Endometrium (tissue), 2 donors: Measurements from ENCODE around the gene SFXN3.

Experiments used
- FAIRE-seq: peaks from 2 replicates; lab custom pipeline; 2012; peaks lifted over from hg19 to GRCh38; lab: Jason Lieb, UNC
- donor health status: control.
- donor health status: control.

Gene SFXN3, protein sequence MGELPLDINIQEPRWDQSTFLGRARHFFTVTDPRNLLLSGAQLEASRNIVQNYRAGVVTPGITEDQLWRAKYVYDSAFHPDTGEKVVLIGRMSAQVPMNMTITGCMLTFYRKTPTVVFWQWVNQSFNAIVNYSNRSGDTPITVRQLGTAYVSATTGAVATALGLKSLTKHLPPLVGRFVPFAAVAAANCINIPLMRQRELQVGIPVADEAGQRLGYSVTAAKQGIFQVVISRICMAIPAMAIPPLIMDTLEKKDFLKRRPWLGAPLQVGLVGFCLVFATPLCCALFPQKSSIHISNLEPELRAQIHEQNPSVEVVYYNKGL

DNA sequence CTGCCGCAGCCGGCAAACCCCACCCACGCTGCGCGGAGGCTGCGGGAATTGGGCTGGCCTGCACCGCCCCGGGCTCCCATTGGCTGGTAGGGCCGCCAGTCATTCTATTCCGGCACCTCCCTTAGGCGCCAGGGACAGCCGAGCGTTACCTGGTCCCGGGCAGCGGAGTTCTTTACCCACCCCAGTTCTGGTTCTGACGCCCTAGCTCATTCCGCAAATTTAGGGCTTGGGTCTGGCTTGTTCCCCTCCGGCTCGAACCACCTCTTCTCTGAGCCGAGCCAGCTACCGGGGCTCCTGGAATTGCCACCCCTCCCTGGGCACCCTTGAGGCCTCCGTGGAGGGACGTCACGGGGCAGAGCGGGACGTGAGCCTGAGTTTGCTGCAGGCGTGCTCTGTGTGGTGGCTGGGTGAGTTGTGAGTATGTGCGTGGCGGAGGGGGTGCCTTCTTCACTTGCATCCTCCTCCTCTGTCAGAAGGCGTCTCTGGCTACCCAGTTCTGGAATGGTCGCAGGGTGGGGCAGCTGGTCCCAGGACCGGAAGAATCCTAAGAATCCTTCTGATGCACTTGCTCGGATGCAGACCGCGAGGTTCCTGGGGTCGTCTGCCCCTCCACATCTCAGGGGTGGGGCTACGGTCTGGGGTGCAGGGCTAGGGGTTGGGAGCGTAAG is at the start of gene SFXN3, which contains the start of gene PDZD7:
TSS of gene SFXN3 (plus strand) at position 107 of the 668 bp plus-strand sequence. CDS start 3,461 bp downstream, outside the sequence.
TSS of gene PDZD7 (minus strand) at position 2 of the 668 bp plus-strand sequence. CDS start 910 bp downstream, outside the sequence.
- no peak for FAIRE-seq

DNA sequence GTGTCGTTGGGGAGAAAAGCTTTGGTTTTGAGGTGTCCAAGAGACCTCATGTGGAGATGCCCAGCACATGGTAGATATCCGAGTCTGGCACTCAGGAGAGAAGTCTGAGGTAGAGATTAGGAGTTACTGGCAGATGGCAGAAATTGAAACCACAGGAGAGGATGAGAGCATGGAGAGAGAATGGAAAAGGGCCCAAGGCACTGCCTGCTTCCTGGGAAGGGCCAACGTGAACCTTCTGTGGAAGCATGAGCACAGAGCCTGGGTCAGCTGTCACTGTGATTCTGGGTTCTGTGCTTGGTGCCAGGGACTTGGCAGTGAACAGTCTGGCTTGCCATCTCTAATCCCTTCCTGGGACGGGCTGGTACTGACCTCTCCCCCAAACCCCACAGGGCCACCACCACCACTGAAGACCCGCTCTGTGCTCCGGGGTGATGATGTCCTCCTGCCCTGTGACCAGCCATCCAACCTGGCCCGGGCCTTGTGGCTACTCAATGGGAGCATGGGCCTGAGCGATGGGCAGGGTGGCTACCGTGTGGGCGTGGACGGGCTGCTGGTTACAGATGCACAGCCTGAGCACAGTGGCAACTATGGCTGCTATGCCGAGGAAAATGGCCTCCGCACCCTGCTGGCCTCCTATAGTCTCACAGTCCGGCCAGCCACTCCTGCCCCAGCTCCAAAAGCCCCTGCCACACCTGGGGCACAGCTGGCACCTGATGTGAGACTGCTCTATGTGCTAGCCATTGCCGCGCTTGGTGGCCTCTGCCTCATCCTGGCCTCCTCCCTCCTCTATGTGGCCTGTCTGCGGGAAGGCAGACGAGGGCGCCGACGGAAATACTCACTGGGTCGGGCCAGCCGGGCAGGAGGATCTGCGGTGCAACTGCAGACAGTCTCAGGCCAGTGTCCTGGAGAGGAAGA is 47.9 kb upstream of the SFXN3 start:
- no peak for FAIRE-seq

DNA sequence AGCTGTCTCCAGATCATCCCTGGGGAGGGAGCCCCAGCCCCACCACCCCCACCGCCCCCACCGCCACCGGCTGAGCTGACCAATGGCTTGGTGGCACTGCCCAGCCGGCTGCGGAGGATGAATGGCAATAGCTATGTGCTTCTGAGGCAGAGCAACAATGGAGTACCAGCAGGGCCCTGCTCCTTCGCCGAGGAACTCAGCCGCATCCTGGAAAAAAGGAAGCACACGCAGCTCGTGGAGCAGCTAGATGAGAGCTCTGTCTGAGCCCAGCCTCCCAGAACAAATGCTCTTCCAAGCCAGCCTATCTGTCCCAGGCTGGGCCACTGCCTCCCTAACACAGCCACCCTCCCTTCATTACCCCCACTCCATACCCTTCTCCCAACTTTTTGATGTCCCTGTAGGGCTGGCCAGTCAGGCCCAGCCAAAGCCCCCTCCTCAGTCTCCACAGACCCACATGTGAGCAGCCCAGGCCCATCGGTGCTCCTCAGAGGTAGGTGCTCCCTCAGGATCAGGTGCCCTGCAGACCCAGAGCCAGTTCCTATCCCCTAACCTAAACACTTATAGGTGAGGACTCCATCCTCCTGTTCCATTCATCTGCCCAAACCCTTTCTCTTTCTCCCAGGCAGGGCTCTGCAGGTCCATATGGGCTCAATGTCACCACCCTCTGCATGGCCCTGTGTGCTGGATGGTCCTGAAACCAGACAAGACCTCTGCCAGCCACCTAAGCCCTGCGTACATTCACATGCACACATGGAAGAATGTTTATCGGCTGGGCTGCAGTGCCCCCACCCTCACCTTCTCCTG is 47.0 kb upstream of the SFXN3 start:
- no peak for FAIRE-seq

DNA sequence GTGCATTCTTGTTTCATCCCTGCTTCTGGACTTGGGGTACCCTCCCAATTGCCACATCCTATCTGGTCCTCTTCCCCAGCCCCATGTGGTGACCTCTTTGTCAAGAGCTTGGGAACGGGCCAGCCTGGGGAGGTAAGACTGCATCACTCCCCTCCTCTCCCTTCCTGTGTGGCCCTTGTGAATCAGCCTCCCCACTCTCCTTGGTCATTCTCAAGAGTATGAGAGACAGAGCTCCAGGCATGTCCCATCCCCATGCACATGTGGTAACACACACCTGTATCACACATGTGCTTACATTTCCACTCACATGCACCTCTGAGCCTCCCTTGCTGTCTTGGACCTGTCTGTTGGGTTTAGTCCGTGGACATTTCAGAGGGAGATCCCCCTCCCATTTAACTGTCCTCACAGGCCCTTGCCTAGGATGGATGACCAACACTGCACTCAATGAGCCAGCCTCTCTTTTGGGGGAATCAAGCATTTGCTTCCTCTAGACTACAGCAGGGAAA is 46.3 kb upstream of the SFXN3 start:
- FAIRE-seq: no peak

DNA sequence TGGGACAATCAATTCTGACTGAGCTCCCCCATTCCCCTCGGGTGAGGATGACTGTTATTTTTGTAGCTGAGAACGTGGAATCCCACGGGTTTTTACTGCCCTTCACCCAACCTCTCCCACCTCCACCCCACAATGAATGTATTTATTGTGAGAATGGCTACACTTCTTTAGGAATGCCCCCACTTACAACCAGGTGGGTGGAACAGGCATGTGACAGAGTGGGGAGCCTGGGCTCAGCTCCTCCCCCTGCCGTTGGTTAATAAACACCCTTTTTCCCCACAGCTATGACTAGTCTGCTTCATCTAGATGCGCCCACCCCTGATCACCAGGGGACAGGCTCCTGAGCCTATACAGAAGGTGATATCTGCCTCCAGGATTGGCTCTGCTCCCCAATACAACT is 45.7 kb upstream of the SFXN3 start:
- no peak for FAIRE-seq

DNA sequence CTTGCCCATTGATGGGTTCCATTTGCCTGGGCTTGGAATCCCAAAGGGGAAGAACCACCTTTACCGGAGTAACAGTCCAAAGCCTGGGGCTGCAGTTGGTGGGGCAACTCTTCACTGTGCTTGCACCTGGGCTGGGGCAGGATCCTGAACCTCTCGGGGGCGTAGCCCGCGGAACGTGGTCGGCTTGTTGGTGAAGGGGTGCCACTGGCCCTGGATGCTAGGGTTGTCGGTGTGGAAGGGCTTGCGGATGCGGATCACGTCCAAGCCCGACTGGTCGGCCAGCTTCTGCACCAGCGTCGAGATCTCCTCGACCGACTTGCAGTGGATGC is 44.4 kb upstream of the SFXN3 start:
- no peak for FAIRE-seq

DNA sequence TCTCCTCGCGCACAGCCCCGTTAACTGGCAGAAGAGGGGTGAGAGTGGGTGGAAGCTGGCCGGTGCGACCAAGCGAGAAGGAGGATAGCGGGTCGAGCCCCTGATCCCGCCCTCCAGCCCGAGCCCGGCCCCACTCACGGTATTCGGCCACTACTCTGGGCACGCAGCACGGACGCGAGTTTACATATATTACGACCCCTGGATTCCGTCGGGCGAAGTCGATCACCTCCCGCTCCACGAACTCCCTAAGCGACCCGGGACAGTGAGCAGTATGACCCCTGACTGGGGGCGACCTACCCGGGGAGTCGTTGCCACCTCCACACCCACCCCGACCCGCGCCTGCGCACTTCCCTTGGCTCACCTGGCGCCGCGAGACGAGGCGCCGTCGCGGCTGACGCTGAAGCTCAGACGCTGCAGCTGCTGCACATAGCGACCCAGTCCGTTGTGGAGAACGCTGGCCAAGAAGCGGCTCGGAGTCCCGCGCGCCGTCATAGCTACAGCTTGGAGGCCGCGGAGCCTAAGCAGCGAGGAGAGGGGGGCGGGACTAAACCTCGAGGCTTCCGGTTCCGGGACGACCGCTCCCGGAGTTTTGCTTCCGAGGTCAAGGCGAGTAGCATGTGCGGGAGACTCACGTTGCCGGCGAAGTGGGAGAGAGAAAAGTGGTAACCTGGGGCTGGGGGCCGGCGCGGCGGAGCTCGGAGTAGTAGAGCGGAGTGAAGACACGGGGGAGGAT is 43.9 kb upstream of the SFXN3 start, which contains the start of the genes MRPL43 and TWNK:
TSS of gene MRPL43 (minus strand) at position 546 of the 733 bp plus-strand sequence. CDS start at position 492, 54 bp downstream.
TSS of gene TWNK (plus strand) at position 592 of the 733 bp plus-strand sequence. CDS start 668 bp downstream, outside the sequence.
- no peak for FAIRE-seq

DNA sequence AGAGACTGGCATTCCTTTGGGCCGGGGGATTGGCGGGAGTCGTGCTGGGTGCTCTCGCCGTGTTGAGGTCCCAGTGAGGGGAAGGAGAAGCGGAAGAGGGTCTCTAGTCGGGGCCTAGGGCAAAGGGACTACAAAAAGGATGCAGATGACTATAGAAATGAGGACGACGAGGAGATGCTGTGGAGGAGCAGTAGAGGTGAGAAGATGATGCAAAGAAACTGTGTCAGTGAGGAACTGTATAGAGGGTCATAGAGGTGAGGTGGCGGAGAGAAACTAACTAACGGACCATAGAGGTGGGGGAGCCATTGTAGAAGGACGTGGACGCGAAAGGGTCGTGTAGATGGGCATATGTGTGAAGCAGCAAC is 43.4 kb upstream of the SFXN3 start:
- FAIRE-seq: no peak

DNA sequence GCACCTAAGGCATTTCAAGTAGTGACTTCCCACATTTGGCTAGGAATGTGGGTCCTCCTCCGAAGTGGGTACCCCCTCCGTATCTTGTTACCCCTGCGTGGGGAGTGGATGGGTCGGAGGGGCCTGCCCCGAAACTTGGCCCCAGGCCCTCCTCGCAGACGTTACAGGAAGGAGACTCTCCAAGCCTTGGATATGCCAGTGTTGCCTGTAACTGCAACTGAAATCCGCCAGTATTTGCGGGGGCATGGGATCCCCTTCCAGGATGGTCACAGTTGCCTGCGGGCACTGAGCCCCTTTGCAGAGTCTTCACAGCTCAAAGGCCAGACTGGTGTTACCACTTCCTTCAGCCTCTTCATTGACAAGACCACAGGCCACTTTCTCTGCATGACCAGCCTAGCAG is 42.9 kb upstream of the SFXN3 start:
- FAIRE-seq: no peak

DNA sequence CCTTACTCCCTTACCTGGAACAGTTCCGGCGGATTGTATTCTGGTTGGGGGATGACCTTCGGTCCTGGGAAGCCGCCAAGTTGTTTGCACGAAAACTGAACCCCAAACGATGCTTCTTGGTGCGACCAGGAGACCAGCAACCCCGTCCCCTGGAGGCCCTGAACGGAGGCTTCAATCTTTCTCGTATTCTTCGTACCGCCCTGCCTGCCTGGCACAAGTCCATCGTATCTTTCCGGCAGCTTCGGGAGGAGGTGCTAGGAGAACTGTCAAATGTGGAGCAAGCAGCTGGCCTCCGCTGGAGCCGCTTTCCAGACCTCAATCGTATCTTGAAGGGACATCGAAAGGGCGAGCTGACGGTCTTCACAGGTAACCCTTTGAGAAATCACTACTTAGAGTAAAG is 41.9 kb upstream of the SFXN3 start:
- FAIRE-seq: no peak

DNA sequence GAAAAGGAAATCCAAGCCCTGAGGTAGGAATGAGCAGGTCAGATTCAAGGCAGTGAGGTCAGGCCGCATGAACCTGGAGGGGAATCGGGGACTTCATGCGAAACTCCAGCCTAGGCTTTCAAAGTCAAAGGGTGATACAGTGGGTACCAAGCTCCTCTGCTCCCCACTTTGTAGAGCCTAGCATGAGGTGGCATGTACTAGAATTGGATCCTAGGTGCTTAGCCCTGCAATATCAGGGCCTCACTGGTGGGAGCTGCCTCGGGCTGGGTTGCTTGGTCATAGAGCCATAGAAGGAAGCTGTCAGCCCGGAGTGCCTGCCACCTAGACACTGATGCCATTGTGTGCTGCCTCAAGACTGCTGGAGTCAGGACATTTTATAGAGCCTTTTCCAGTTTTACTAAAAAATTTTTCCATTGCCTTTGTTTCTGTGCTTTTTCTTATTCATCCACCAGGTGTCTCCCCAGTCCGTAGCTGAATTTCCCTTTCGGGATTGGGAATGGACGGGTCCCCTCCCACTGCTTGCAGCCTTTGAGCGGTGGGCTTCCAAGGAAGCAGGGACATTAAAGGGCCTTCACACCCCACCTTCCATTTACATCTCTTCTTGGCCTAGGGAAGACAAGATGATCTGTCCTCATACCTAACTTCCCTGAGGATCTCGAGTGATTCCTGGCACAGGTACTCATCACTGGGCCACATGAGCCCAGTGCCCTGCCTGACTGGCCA is 36.9 kb upstream of the SFXN3 start:
- no peak for FAIRE-seq

DNA sequence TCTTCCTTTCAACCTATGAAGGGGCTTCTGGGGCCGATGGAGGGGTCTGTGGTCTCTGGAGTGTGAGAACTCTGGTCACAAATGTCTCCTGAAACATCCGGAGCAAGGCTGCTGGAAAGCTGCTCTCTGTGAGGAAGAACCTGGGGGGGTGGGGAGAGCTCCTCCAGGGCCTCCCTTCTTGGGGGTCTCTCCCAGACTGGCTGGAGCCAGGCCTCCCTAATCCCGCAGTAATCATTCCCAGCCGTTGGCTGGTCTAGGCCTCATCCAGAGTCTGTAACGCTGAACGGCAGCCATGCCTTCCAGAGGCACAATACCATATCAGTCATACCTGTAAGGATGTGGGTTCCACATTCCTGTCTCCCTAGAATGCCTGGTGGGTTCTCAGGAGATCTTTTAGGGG is 35.9 kb upstream of the SFXN3 start:
- FAIRE-seq: no peak

DNA sequence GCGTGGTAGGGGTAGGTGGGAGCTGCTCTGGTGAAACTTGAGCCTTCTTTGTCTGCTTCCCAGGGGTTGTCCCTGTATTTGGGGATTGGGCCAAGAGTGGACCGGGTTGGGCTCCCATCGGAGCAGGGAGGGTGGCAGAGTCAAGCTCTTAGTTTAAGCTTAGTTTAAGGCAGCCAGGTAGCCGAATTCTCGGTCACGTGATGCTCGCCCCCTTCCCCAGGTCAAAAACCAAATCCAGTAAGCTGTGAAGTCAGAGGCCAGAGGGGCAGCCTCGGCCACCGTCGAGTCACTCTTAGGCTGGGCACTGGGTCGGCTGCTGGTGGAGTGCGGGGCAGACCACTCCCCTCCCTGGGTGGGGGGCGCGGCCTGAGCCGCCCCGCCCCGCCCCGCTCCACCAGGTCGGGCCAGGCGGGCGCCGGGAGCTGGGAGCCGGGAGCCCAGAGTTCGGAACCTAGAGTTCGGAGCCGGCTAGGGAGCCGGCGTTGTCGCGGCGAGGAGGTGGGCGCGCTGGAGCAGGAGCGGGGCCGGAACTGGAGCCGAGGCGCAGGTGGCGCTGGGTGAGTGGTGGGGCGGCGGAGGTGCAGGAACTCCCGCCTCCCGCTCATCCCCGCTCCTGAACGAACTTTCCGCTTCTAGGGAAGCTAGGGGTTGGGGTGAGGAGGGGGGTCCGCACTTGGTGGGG is 34.2 kb upstream of the SFXN3 start:
- FAIRE-seq: no peak

DNA sequence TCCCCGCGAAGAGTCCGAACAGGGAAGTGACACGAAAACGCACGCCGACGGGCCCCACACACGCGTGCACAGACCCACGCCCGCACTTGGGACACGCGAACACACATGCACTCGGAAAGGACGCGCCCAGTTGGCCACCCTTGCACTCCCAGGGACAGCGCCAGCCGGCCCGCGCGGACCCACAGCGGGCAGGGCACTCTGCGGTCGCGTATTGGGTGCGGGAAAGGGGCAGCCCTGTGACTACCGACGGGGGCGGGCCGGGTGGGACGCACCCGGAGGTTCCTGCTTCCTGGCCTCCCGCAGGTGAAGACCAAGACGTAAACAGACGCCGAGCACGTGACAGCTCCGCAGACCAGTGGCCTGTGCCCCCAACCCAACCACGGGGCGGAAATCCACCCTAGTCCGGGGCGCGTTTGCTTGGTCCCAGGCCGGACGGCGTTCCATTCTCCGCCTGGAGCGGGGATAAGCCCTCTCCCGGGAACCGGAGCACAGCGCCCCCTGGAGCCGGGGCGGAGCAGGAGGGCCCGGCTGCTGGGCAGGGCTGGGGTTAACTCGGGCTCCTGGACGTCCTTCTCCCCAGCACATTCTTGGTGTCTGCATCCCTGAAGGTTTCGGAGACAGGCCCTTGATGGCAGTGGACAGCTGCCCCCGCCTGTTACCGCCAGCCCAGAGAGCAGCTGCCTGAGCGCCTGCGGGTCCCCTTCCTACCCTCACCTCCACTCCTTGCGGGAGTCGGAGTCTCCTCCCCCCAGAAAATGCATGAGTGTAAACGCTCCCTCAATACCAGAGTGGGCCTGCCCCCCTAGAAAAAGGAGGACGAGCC is 33.5 kb upstream of the SFXN3 start:
- no peak for FAIRE-seq

DNA sequence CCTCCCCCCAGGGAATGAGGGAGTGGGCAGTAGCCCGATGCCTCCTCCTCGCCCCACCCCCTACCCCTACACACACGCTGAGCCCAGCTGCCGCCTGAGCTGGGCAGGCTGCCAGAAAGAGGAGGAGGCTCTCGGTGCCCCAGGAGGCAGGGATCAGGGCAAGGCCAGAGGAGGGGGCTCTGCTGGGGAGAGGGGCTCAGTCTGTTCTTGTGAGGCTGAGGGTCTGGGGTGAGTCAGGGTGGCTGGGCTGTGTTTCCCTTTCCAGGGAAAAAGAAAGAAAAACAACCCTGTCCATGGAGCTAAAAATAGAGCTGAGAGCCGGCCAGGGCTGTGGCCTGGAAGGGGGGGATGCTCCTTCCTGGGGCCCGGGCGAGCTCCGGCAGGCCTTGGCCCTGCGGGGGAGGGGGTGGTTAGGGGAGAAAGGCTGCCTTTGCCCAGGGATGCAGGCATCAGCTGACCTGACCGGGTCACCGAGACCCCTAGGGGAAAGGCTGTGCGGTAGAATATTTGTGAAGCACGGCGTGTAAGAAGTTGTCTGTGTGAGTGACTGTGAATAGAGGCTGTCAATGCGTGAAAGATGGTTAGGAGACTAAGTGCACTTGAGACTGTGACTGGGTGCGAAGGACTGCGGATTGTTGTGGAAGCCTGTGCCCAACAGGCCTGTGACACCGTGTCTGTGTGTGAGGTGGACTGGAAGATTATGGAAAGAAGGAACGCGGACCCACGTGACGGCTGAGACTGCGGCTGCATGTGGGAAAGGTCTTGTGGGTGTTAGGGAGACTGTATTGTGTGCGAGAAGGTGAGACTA is 32.6 kb upstream of the SFXN3 start:
- FAIRE-seq: no peak

DNA sequence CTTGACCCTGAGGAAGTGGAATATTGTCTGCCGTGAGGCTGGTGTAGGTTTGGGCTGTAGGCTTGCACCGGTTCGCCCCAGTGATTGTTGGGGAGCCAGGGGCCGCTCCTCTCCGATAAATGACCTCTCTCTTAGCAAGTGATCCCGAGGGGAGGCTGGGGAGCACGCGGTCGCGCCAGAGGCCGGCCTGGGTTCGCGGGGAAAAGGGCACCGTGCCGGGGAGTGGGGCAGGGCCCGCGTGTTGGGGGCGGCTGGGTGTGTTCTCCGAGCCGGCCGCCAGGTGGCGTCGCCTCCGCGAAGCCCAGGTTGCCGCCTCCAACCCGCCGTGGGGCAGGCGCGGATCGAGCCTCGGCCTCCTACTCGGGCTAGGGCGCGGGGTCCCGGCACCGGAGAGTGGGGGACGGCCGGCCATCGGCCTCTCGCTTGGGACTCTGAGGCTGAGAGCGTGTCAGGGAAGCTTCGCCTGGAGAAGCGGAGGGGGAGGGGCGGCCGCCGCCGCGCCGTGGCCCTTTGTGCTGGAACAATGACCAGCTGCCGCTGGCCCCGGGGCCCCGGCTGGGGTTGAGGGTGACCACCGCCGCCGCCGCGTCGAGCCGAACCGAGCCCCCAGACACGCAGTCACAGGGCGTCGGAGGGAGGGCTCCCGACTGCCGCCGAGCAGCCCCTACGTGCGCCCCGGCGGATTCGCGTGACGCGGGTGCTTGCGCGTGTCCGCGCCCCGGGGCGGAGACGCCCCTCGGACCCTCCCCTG is 31.9 kb upstream of the SFXN3 start:
- no peak for FAIRE-seq

DNA sequence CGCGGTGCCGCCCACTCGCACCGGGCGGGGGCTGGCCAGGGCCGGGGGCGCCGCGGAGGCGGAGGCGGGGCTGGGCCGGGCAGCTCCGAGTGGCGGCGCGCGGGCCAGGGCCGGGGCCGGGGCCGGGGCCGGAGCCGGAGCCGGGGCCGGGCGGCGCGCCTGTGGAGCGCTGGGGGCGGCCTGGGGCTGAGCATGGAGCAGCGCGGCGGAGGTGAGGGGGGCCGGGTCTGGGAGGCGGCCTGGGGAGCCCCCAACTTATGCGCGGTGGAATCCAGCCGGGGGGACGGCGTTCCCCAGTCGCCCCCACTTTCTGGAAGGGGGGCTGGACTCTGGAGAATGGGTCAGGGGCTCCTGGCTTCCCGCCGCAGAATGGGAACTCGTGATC is 31.3 kb upstream of the SFXN3 start, which contains the start of gene LZTS2:
TSS of gene LZTS2 (plus strand) at position 67 of the 385 bp plus-strand sequence. CDS start 2,731 bp downstream, outside the sequence.
- FAIRE-seq: no peak
